Astrocyte (in vitro differentiated cells and primary cell): Measurements from ENCODE around the gene TOLLIP. TPM values are rescaled to one million over a fixed set of nuclear protein-coding genes. Genes with fewer than 3 reads are reported as not detected.

ENCODE experiments used
- DNase-seq: peaks from one replicate; pipeline ENCODE4 v3.0.0-alpha.2; 2010; ENCODE audit warnings: low read depth
- FAIRE-seq: peaks from 2 replicates; lab custom pipeline; 2011; peaks lifted over from hg19 to GRCh38; lab: Jason Lieb, UNC
- H2AFZ ChIP-seq: 2 replicates; pipeline ENCODE4 v1.6.0; 2012; ENCODE audit warnings: low read depth, low read length, inconsistent platforms
- H3K27ac ChIP-seq: 2 replicates; pipeline ENCODE4 v1.5.1; 2011; ENCODE audit warnings: low read depth, low read length, inconsistent platforms
- H3K27me3 ChIP-seq: 2 replicates; pipeline ENCODE4 v1.6.0; 2011; ENCODE audit warnings: low read length, inconsistent platforms; ENCODE audit not compliant: insufficient read depth
- H3K36me3 ChIP-seq: 2 replicates; pipeline ENCODE4 v1.5.1; 2011; ENCODE audit warnings: low read length, inconsistent platforms; ENCODE audit not compliant: insufficient read depth
- H3K4me1 ChIP-seq: 2 replicates; pipeline ENCODE4 v1.5.1; 2011; ENCODE audit warnings: low read length, inconsistent platforms; ENCODE audit not compliant: insufficient read depth
- H3K4me2 ChIP-seq: 2 replicates; pipeline ENCODE4 v1.6.0; 2012; ENCODE audit warnings: low read length, inconsistent platforms
- H3K4me3 ChIP-seq: 2 replicates; pipeline ENCODE4 v1.5.1; 2011; ENCODE audit warnings: low read depth, mild to moderate bottlenecking, low read length, inconsistent platforms; ENCODE audit not compliant: insufficient read depth
- H3K79me2 ChIP-seq: 2 replicates; pipeline ENCODE4 v1.6.0; 2012; ENCODE audit warnings: mild to moderate bottlenecking, low read length, inconsistent platforms; ENCODE audit not compliant: insufficient read depth
- H3K9ac ChIP-seq: 2 replicates; pipeline ENCODE4 v1.6.0; 2012; ENCODE audit warnings: mild to moderate bottlenecking, low read length, inconsistent platforms
- H3K9me3 ChIP-seq: 2 replicates; pipeline ENCODE4 v1.5.1; 2012; ENCODE audit warnings: low read depth, mild to moderate bottlenecking, low read length, inconsistent platforms; ENCODE audit not compliant: insufficient read depth
- H4K20me1 ChIP-seq: 2 replicates; pipeline ENCODE4 v1.6.0; 2012; ENCODE audit warnings: low read length, inconsistent platforms; ENCODE audit not compliant: insufficient read depth
- H3K27ac Mint-ChIP-seq: one replicate; pipeline ENCODE4 v1.8.0; 2021; ENCODE audit warnings: mild to moderate bottlenecking, mixed read lengths; ENCODE audit not compliant: unreplicated experiment
- H3K27me3 Mint-ChIP-seq: one replicate; pipeline ENCODE4 v1.8.0; 2021; ENCODE audit warnings: low read depth, mixed read lengths; ENCODE audit not compliant: unreplicated experiment
- H3K36me3 Mint-ChIP-seq: one replicate; pipeline ENCODE4 v1.8.0; 2021; ENCODE audit warnings: low read depth, mixed read lengths; ENCODE audit not compliant: unreplicated experiment
- H3K4me1 Mint-ChIP-seq: one replicate; pipeline ENCODE4 v1.8.0; 2021; ENCODE audit warnings: low read depth, mixed read lengths; ENCODE audit not compliant: unreplicated experiment
- H3K4me3 Mint-ChIP-seq: one replicate; pipeline ENCODE4 v1.8.0; 2021; ENCODE audit warnings: mild to moderate bottlenecking, moderate library complexity, mixed read lengths; ENCODE audit not compliant: unreplicated experiment
- H3K9me3 Mint-ChIP-seq: one replicate; pipeline ENCODE4 v1.8.0; 2021; ENCODE audit warnings: mild to moderate bottlenecking, mixed read lengths; ENCODE audit not compliant: unreplicated experiment
- CTCF ChIP-seq: IDR thresholded peaks from 2 replicates; pipeline ENCODE4 v1.5.1; 2011; ENCODE audit warnings: low read depth, mild to moderate bottlenecking, inconsistent platforms, low read length, moderate library complexity; ENCODE audit not compliant: insufficient read depth
- EZH2 ChIP-seq: IDR thresholded peaks from 2 replicates; pipeline ENCODE4 v1.6.1; 2012; ENCODE audit warnings: mild to moderate bottlenecking, low read length, inconsistent platforms; ENCODE audit not compliant: insufficient read depth
- total RNA-seq: library from RNA; stranded (reverse); gene quantifications from 2 replicates; pipeline ENCODE4 v1.2.1, GENCODE V29; 2021

Gene TOLLIP
- total RNA-seq, 1 donor from 2014 or later: 46.4 TPM

GRCh38 chr11:1259076-1259461 lies 50.4 kb downstream of the TOLLIP start:
- Histone ChIP-seq H3K4me3 (no peak overlapping the region), H3K79me2 (no peaks in the 10 kb centered on the region), H3K9me3 (no peaks in the 10 kb centered on the region), H3K4me2 (no peak overlapping the region), H3K27me3 (no peaks in the 10 kb centered on the region), H3K27ac (no peak overlapping the region), H3K9ac (no peak overlapping the region), H2AFZ (no peak overlapping the region), H4K20me1 (no peaks in the 10 kb centered on the region), H3K4me1 (no peaks in the 10 kb centered on the region), H3K36me3 (no peaks in the 10 kb centered on the region)
- DNase-seq (no peak), FAIRE-seq (no peak)
- H3K36me3 Mint-ChIP-seq: no peaks in the 10 kb centered on the region
- H3K4me1 Mint-ChIP-seq: no peaks in the 10 kb centered on the region
- TF ChIP-seq CTCF: no peak
- no peak for TF ChIP-seq EZH2
- no peak overlapping the region for H3K4me3 Mint-ChIP-seq
- H3K27me3 Mint-ChIP-seq: peaks cover 2% of the 10 kb centered on the region
- H3K9me3 Mint-ChIP-seq: no peaks in the 10 kb centered on the region
- no peak overlapping the region for H3K27ac Mint-ChIP-seq

GRCh38 chr11:1258401-1259075 lies 50.9 kb downstream of the TOLLIP start:
- Mint-ChIP-seq H3K27ac (no peak overlapping the region), H3K4me3 (peak overlapping the region; percentile 45), H3K36me3 (peaks cover 2% of the 10 kb centered on the region), H3K9me3 (peaks cover 1% of the 10 kb centered on the region), H3K27me3 (peaks cover 4% of the 10 kb centered on the region), H3K4me1 (no peaks in the 10 kb centered on the region)
- H3K27me3 ChIP-seq: no peaks in the 10 kb centered on the region
- no peak overlapping the region for H3K9ac ChIP-seq
- H3K36me3 ChIP-seq: no peaks in the 10 kb centered on the region
- H3K4me2 ChIP-seq: no peak overlapping the region
- H3K4me1 ChIP-seq: no peaks in the 10 kb centered on the region
- no peaks in the 10 kb centered on the region for H4K20me1 ChIP-seq
- H3K9me3 ChIP-seq: no peaks in the 10 kb centered on the region
- TF ChIP-seq CTCF: no peak
- no peak for TF ChIP-seq EZH2
- H3K79me2 ChIP-seq: no peaks in the 10 kb centered on the region
- no peak for FAIRE-seq
- H3K27ac ChIP-seq: no peak overlapping the region
- no peak for DNase-seq
- H3K4me3 ChIP-seq: no peak overlapping the region
- no peak overlapping the region for H2AFZ ChIP-seq

GRCh38 chr11:1257916-1258315 lies 51.5 kb downstream of the TOLLIP start:
- Mint-ChIP-seq H3K27ac (no peak overlapping the region), H3K36me3 (peaks cover 3% of the 10 kb centered on the region), H3K4me3 (no peak overlapping the region)

More at GRCh38 chr11:1257916-1258315, 51.5 kb downstream of the TOLLIP start:
- Mint-ChIP-seq H3K4me1 (no peaks in the 10 kb centered on the region), H3K9me3 (peaks cover 4% of the 10 kb centered on the region), H3K27me3 (peaks cover 4% of the 10 kb centered on the region)
- Histone ChIP-seq H3K4me2 (no peak overlapping the region), H3K9me3 (no peaks in the 10 kb centered on the region), H3K36me3 (no peaks in the 10 kb centered on the region), H4K20me1 (no peaks in the 10 kb centered on the region), H3K4me3 (no peak overlapping the region), H2AFZ (no peak overlapping the region), H3K27me3 (no peaks in the 10 kb centered on the region), H3K27ac (no peak overlapping the region), H3K9ac (no peak overlapping the region), H3K79me2 (no peaks in the 10 kb centered on the region), H3K4me1 (no peaks in the 10 kb centered on the region)
- no peak for TF ChIP-seq EZH2
- TF ChIP-seq CTCF: no peak
- no peak for FAIRE-seq
- no peak for DNase-seq
